Hepatic stellate cell (primary cell): ENCODE results near the gene TRIM3.

Source experiments
- DNase-seq: peaks from one replicate; pipeline ENCODE4 v3.0.0; 2011; ENCODE audit warnings: low spot score

The TRIM3 gene

GRCh38 chr11:6480299-6480914 lies 6.7 kb upstream of the TRIM3 start:
- peak; percentile 27 for DNase-seq

- no peak for DNase-seq
Observed at GRCh38 chr11:6476571-6476970, 2.8 kb upstream of the TRIM3 start.

- DNase-seq: no peak
Observed at GRCh38 chr11:6475936-6476335, 2.2 kb upstream of the TRIM3 start.

GRCh38 chr11:6474806-6475500 lies 1.2 kb upstream of the TRIM3 start:
- DNase-seq: peak; percentile 24

GRCh38 chr11:6474413-6474792 lies 662 bp upstream of the TRIM3 start:
- no peak for DNase-seq

- DNase-seq: no peak
Observed at GRCh38 chr11:6472934-6473333, 807 bp downstream of the TRIM3 start.

- no peak for DNase-seq
Observed at GRCh38 chr11:6469599-6469998, 4.1 kb downstream of the TRIM3 start.

GRCh38 chr11:6468712-6469495 lies 4.8 kb downstream of the TRIM3 start:
- peak; percentile 92 for DNase-seq

GRCh38 chr11:6459099-6459450 lies 14.7 kb downstream of the TRIM3 start:
- no peak for DNase-seq

GRCh38 chr11:6458352-6459098 lies 15.2 kb downstream of the TRIM3 start:
- no peak for DNase-seq

GRCh38 chr11:6457581-6458320 lies 16.0 kb downstream of the TRIM3 start:
- DNase-seq: no peak

GRCh38 chr11:6456361-6457073 lies 17.2 kb downstream of the TRIM3 start:
- DNase-seq: no peak

- no peak for DNase-seq
Observed at GRCh38 chr11:6455070-6455469, 18.7 kb downstream of the TRIM3 start.

- DNase-seq: no peak
Observed at GRCh38 chr11:6453152-6453551, 20.6 kb downstream of the TRIM3 start.

- peak; percentile 41 for DNase-seq
Observed at GRCh38 chr11:6452219-6452618, 21.5 kb downstream of the TRIM3 start.

- no peak for DNase-seq
Observed at GRCh38 chr11:6448574-6448973, 25.2 kb downstream of the TRIM3 start.

- peak; percentile 77 for DNase-seq
Observed at GRCh38 chr11:6443269-6444003, 30.3 kb downstream of the TRIM3 start.

GRCh38 chr11:6442441-6442840 lies 31.3 kb downstream of the TRIM3 start:
- DNase-seq: no peak

GRCh38 chr11:6440906-6441358 lies 32.8 kb downstream of the TRIM3 start, which contains the start of gene HPX:
HPX (minus strand) TSS chr11:6440987; CDS start chr11:6440963, 24 bp downstream.
- no peak for DNase-seq

GRCh38 chr11:6438979-6439571 lies 34.7 kb downstream of the TRIM3 start:
- peak; percentile 49 for DNase-seq
